Caco-2 (cell line): ENCODE data around the gene LGI1. TPM values are rescaled to one million over a fixed set of nuclear protein-coding genes. Genes with fewer than 3 reads are reported as not detected.

Experiments
- BruUV-seq: library from RNA; stranded (reverse); fragments of 400-500 nt; replicated peaks from 2 replicates; lab custom pipeline; 2021; lab: Mats Ljungman, UMichigan
- CTCF ChIA-PET: fragments of 300-600 bp; sonication (Branson Sonifier 250); formaldehyde crosslinking; loops from one replicate; lab custom pipeline; 2022; ENCODE audit warnings: antibody characterized with exemption; lab: Charles Lee
- POLR2A ChIA-PET: fragments of 300-600 bp; sonication (Branson Sonifier 250); formaldehyde crosslinking; loops from one replicate; lab custom pipeline; 2022; ENCODE audit warnings: antibody characterized with exemption; lab: Charles Lee
- DNase-seq, 2 experiments: peaks; one replicate each; pipeline versions ENCODE4 v3.0.0 to v3.0.0-alpha.2; 2020 to 2022
- H3K27me3 ChIP-seq: replicated peaks from 2 replicates; pipeline ENCODE4 v1.6.0; 2011; ENCODE audit warnings: low read length; ENCODE audit not compliant: control insufficient read depth, insufficient read depth
- H3K36me3 ChIP-seq: 2 replicates; pipeline ENCODE4 v1.5.1; 2011; ENCODE audit warnings: low read length; ENCODE audit not compliant: control insufficient read depth, insufficient read depth
- H3K4me1 ChIP-seq: fragments of 250-450 bp; sonication (Bioruptor Pico); 2 replicates; pipeline ENCODE4 v1.5.1; 2020; ENCODE audit warnings: mild to moderate bottlenecking
- H3K4me3 ChIP-seq: 2 replicates; pipeline ENCODE4 v1.5.1; 2011; ENCODE audit warnings: low read depth, mild to moderate bottlenecking, control low read depth, low read length
- H3K9me3 ChIP-seq: fragments of 250-450 bp; sonication (Bioruptor Pico); 2 replicates; pipeline ENCODE4 v1.5.1; 2020; ENCODE audit warnings: mild to moderate bottlenecking, moderate library complexity
- H3K27ac Mint-ChIP-seq: one replicate; pipeline ENCODE4 v1.8.0; 2022; ENCODE audit warnings: mixed read lengths; ENCODE audit not compliant: unreplicated experiment
- H3K27me3 Mint-ChIP-seq: one replicate; pipeline ENCODE4 v1.8.0; 2022; ENCODE audit warnings: mixed read lengths; ENCODE audit not compliant: insufficient read depth, unreplicated experiment
- H3K36me3 Mint-ChIP-seq: one replicate; pipeline ENCODE4 v1.8.0; 2022; ENCODE audit warnings: mild to moderate bottlenecking, mixed read lengths; ENCODE audit not compliant: insufficient read depth, unreplicated experiment
- H3K4me1 Mint-ChIP-seq: one replicate; pipeline ENCODE4 v1.8.0; 2022; ENCODE audit warnings: low read depth, mixed read lengths; ENCODE audit not compliant: unreplicated experiment
- H3K4me3 Mint-ChIP-seq: one replicate; pipeline ENCODE4 v1.8.0; 2022; ENCODE audit warnings: mild to moderate bottlenecking, moderate library complexity, mixed read lengths; ENCODE audit not compliant: unreplicated experiment
- H3K9me3 Mint-ChIP-seq: one replicate; pipeline ENCODE4 v1.8.0; 2022; ENCODE audit warnings: mixed read lengths; ENCODE audit not compliant: unreplicated experiment
- CTCF ChIP-seq, 2 experiments: fragments of 200-600 bp in 1 of 2; IDR thresholded peaks; 1 replicate in 1 of 2; 2 replicates in 1 of 2; pipeline versions ENCODE4 v1.5.1 to v1.8.0; 2011 to 2022; ENCODE audit warnings: antibody characterized with exemption in 1 of 2, control low read depth in 1 of 2, inconsistent platforms in 1 of 2, low read depth in 1 of 2, low read length in 1 of 2, mild to moderate bottlenecking in 1 of 2, moderate library complexity in 1 of 2; ENCODE audit not compliant: insufficient read depth in 1 of 2, severe bottlenecking in 1 of 2, unreplicated experiment in 1 of 2
- intact Hi-C: fragments of 100-400 bp; cut with micrococcal nuclease; formaldehyde crosslinking; loops from one replicate; pipeline ENCODE4 v1.10.0; 2022; ENCODE audit not compliant: unreplicated experiment
- total RNA-seq: library from RNA; stranded (reverse); gene quantifications from 2 replicates; pipeline ENCODE4 v1.2.3, GENCODE V29; 2022

The LGI1 gene
- total RNA-seq, 1 experiment from 2014 or later: 0.48 TPM

GRCh38 chr10:93812659-93813338, 55.1 kb downstream of the LGI1 start:
- ChIA-PET CTCF (interaction anchor here (0.7 to 1.6 kb wide), 2 partner anchors 11 to 115 kb away, joined by 3 to 4 read pairs; no protein-coding TSS in a partner anchor), POLR2A (no interaction called here)
- Histone ChIP-seq H3K36me3 (no peaks in the 10 kb centered on the region), H3K4me1 (peaks cover 13% of the 10 kb centered on the region), H3K27me3 (no peaks in the 10 kb centered on the region), H3K4me3 (no peak overlapping the region), H3K9me3 (no peaks in the 10 kb centered on the region)
- no peak for DNase-seq
- TF ChIP-seq CTCF (IDR thresholded peaks at IDR 0.05; ENCODE audit: insufficient read depth in 1 of 2, low read depth in 1 of 2, low read length in 1 of 2, severe bottlenecking in 1 of 2, unreplicated experiment in 1 of 2): no peak
- Mint-ChIP-seq H3K27me3 (peaks cover 8% of the 10 kb centered on the region), H3K27ac (no peak overlapping the region), H3K36me3 (no peaks in the 10 kb centered on the region), H3K4me3 (no peak overlapping the region), H3K9me3 (no peaks in the 10 kb centered on the region), H3K4me1 (peaks cover 13% of the 10 kb centered on the region)
- no TSS peak for BruUV-seq
- intact Hi-C loops: loop anchor here (10.0 kb wide), 1 partner anchor 258 kb away; no protein-coding TSS in a partner anchor

GRCh38 chr10:93813507-93814465, 56.0 kb downstream of the LGI1 start:
- CTCF ChIA-PET: interaction anchor here (0.6 to 3.0 kb wide), 4 partner anchors 12 to 116 kb away, joined by 3 to 87 read pairs (median 4); no protein-coding TSS in a partner anchor
- Histone ChIP-seq H3K36me3 (no peaks in the 10 kb centered on the region), H3K27me3 (no peaks in the 10 kb centered on the region), H3K4me1 (peaks cover 13% of the 10 kb centered on the region), H3K9me3 (no peaks in the 10 kb centered on the region), H3K4me3 (no peak overlapping the region)
- Mint-ChIP-seq H3K4me3 (no peak overlapping the region), H3K27me3 (peaks cover 12% of the 10 kb centered on the region), H3K27ac (no peak overlapping the region), H3K4me1 (peaks cover 13% of the 10 kb centered on the region), H3K36me3 (no peaks in the 10 kb centered on the region), H3K9me3 (no peaks in the 10 kb centered on the region)
- DNase-seq: peak; percentile 51 to 52
- no TSS peak for BruUV-seq
- peak; percentile 39 to 48 for TF ChIP-seq CTCF (IDR thresholded peaks at IDR 0.05; ENCODE audit: insufficient read depth in 1 of 2, low read depth in 1 of 2, low read length in 1 of 2, severe bottlenecking in 1 of 2, unreplicated experiment in 1 of 2)
- POLR2A ChIA-PET: no interaction called here
- intact Hi-C loops: loop anchor here (10.0 kb wide), 1 partner anchor 259 kb away; no protein-coding TSS in a partner anchor
